GM18517 (cell line): ENCODE results near the gene PHRF1.
"Not testable (repeated sequence)": the region's sequence is repeated elsewhere in the genome, so short reads cannot be mapped to it uniquely, and the experiment has no call there.

Experiments
- ATAC-seq: cut with Tn5 transposase; IDR thresholded peaks from one replicate; pipeline ENCODE4 v1.9.1; 2021; ENCODE audit warnings: mild to moderate bottlenecking, moderate library complexity; ENCODE audit not compliant: unreplicated experiment

The PHRF1 gene

GRCh38 chr11:647672-648158 is 71.4 kb downstream of the PHRF1 start:
- ATAC-seq, result not testable (repeated sequence)

- ATAC-seq, result no peak
These were observed 74.2 kb downstream of the PHRF1 start for GRCh38 chr11:650482-650881.

DNA sequence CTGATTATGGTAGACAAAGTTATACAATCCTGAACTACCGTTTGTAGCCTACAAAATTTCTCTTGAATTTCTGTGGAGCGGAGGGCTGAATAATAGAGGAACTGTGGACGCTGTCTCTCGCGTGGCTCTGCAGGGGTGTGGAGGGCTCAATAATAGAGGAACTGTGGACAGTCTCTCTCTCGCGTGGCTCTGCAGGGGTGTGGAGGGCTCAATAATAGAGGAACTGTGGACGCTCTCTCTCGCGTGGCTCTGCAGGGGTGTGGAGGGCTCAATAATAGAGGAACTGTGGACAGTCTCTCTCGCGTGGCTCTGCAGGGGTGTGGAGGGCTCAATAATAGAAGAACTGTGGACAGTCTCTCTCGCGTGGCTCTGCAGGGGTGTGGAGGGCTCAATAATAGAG is 76.9 kb downstream of the PHRF1 start:
- not testable (repeated sequence) for ATAC-seq

GRCh38 chr11:653837-654236 is 77.6 kb downstream of the PHRF1 start:
- ATAC-seq, result no peak

- not testable (repeated sequence) for ATAC-seq
These were observed 78.2 kb downstream of the PHRF1 start for GRCh38 chr11:654444-654843.

DNA sequence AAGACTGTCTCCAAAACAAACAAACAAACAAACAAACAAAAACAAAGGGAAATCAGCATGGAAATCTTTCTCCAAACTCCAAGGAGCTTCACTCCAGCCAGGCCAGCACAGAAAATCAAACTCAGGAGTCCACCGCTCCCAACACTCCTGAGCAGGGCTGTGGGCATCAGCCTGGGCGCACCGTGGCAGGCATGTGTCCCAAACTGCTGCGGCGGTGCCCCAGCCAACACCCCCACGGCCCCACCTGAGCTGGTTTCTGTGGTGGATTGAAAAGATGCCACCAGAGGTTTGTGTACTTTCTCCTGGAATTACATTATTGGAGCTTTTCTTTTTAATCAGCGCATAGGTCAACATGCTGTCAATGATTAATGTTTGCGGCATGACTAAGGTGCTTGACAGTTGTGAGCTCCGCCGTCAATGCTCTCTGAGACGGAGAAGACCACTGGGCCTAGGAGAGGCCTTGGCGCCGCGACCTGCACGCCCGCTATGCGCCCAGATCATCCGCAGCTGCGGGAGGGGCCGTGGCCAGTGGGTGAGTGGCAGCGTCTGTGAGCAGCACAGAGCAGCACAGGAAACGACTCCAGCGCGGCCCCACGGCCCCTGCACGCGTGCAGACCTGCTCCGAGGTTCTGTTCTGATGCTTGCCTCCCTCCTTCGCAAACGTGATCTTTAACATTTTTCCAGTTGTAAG is 78.9 kb downstream of the PHRF1 start:
- ATAC-seq, result no peak

DNA sequence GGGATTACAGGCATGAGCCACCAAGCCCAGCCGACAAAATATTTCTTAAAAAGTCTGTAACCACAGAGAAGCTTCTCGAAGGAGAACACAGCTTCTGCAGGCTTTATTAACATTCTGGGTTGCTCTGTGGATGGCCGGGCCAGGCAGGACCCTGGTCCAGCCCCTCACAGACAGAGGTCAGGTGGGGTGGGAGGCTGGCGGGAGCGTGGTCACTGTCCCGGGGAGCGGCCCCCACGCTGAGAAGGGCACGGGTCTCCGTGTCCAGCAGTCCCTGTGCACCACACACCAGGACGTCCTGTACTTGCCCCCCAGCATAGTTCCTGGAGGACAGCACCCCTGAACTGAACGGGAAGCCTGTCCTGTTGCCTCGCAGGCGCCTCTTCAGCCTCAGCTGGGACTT is 80.2 kb downstream of the PHRF1 start:
- ATAC-seq, result no peak

- ATAC-seq, result no peak
These were observed 80.6 kb downstream of the PHRF1 start for GRCh38 chr11:656866-657265.

DNA sequence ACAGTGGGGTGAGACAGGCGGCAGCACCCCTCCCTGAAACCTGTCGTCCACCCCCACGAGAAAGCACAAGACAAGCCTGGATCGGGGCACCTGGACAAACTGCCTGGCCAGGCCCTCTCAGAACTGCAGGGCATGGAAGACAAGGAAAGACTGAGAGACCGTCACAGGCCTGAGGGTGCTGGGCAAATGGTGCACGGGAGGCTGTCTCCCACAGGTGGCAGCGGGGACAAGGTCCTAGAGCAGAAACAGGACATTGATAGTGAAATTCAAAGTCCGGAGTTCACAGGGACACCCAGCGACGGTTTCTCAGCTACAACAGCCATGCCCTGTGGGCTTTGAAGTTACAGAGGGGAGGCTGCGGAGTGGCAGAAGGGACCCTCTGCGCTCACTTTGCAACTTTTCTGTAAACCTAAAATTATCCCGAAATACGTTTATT is 81.4 kb downstream of the PHRF1 start:
- no peak for ATAC-seq

DNA sequence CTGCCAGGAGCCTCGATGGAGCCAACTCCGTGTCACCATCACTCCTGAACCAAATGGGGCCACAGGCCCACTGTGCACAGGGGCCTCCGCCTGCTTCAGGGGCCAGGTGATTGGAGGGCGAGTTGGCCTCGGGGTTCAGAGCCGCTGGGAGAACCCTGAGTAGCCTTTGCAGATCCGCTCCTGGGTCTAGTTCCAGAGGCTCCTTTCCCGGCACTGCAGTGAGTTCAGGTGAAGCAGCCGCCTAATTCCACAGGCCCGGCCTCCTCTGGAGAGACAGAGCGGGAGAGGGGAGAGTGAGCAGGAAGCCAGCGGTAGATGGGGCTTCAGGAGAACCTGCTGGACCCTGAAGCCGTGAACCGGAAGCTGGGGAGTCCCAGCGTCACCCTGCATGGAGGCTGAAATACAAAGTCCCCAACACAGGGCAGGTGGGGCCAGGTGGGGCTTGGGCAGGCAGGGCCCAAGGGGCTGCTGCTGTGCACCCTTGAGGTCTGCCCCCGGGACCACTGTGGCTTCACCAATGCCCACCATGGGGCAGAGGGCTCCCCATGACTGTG is 83.3 kb downstream of the PHRF1 start:
- ATAC-seq, result no peak

- ATAC-seq, result no peak
These were observed 84.0 kb downstream of the PHRF1 start for GRCh38 chr11:660281-660680.

GRCh38 chr11:660681-661444 is 84.6 kb downstream of the PHRF1 start:
- no peak for ATAC-seq
